GM19395 (cell line): ENCODE measurements around the gene STIL.
"Not testable (repeated sequence)": the region's sequence is repeated elsewhere in the genome, so short reads cannot be mapped to it uniquely, and the experiment has no call there.

Experiments used
- ATAC-seq: cut with Tn5 transposase; IDR thresholded peaks from one replicate; pipeline ENCODE4 v1.9.1; 2021; ENCODE audit warnings: mild to moderate bottlenecking, moderate library complexity; ENCODE audit not compliant: unreplicated experiment

Gene STIL

DNA sequence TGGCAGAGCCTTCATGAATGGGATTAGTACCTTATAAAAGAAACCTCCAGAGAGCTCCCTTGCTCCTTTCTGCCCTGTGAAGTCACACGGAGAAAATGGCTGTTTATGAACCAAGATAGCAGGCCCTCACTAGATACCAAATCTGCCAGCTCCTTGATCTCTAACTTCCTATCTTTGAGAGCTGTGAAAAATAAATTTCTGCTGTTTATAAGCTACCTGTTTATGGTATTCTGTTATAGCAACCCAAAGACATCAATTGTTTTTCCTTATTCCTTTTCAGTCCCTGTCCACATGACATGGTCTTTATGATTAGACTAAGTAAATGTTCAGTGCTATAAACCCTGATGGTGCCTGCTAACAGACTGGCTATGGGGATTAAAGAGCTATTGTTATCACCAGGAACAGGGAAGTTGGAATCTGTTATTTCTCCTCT is 9.7 kb upstream of the STIL start:
- no peak for ATAC-seq

DNA sequence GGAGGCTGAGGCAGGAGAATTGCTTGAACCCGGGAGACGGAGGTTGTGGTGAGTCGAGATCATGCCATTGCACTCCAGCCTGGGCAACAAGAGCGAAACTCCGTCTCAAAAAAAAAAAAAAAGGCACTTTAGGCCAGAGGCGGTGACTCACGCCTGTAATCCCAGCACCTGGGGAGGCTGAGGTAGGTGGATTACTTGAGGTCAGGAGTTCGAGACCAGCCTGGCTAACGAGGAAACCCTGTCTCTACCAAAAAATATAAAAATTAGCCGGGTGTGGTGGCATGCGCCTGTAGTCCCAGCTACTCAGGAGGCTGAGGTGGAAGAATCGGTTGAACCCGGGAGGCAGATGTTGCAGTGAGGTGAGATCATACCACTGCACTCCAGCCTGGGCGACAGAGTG is 6.0 kb upstream of the STIL start:
- ATAC-seq = not testable (repeated sequence)

DNA sequence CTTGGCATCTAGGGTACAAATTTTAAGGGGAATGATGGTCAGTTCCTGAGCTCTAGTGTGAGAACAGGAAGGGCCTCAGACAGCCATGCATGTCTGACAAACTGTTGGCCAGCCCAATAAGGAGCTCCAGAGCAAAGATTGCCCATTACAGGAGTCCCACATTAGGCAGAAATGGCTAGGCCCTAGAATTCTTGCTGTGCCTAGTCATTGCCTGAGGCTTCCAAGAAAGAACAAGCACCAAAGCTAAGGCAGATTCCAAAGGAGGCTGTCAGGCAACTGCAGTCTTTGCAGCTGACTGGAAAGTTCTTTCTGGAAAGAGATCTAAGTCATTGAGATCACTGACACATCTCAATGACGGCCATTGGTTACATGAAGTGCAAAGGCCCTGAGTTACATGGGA is 3.9 kb upstream of the STIL start:
- no peak for ATAC-seq

- ATAC-seq = no peak
Measured at GRCh38 chr1:47309427-47309826, 4.5 kb downstream of the STIL start.

- ATAC-seq = no peak
Measured at GRCh38 chr1:47302472-47302871, 11.5 kb downstream of the STIL start.

GRCh38 chr1:47298025-47298699 is 15.8 kb downstream of the STIL start:
- no peak for ATAC-seq

- no peak for ATAC-seq
Measured at GRCh38 chr1:47295579-47295978, 18.4 kb downstream of the STIL start.

- ATAC-seq = not testable (repeated sequence)
Measured at GRCh38 chr1:47294863-47295262, 19.1 kb downstream of the STIL start.

GRCh38 chr1:47288116-47288515 is 25.8 kb downstream of the STIL start:
- not testable (repeated sequence) for ATAC-seq

GRCh38 chr1:47280142-47280541 is 33.8 kb downstream of the STIL start:
- no peak for ATAC-seq

DNA sequence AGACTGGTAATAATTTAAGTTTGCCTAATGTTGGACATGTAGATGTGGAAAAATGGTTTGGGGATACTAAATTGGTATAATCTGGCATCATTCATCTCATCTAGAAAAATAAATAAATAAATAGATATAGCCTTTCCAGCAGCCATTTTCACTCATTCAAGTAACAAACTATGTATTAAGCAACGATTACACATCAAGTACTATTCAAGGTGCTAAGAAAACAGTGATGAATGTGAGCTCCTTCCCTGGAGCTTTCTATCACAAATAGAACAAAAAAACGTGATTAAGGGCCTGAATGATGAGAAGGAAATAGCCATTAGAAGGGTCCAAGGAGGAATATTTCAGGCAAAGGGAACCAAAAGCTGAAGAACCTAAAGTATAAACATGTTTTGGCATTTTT is 37.1 kb downstream of the STIL start:
- no peak for ATAC-seq

DNA sequence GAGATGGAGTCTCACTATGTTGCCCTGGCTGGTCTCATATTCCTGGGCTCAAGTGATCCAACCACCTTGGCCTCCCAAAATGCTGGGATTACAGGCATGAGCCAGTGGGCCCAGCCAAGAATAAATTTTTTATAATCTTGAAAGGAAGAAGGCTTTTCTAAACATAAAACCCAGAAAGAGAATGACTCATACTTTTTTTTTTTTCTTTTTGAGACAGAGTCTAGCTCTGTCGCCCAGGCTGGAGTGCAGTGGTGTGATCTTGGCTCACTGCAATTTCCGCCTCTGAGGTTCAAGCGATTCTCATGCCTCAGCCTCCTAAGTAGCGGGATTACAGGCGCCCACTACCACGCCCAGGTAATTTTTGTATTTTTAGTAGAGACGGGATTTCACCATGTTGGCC is 38.1 kb downstream of the STIL start:
- not testable (repeated sequence) for ATAC-seq

DNA sequence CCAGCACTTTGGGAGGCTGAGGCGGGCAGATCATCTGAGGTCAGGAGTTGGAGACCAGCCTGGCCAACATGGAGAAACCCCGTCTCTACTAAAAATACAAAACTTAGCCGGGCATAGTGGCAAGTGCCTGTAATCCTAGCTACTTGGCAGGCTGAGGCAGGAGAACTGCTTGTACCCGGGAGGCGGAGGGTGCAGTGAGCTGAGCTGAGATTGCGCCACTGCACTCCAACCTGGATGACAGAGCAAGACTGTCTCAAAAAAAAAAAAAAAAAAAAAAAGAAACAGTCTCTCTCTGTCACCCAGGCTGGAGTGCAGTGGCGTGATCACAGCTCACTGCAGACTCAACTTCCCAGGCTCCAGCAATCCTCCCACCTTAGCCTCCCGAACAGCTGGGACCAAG is 48.4 kb downstream of the STIL start:
- not testable (repeated sequence) for ATAC-seq

- ATAC-seq = no peak
Measured at GRCh38 chr1:47262787-47263413, 51.0 kb downstream of the STIL start.

- no peak for ATAC-seq
Measured at GRCh38 chr1:47257224-47257623, 56.7 kb downstream of the STIL start.

DNA sequence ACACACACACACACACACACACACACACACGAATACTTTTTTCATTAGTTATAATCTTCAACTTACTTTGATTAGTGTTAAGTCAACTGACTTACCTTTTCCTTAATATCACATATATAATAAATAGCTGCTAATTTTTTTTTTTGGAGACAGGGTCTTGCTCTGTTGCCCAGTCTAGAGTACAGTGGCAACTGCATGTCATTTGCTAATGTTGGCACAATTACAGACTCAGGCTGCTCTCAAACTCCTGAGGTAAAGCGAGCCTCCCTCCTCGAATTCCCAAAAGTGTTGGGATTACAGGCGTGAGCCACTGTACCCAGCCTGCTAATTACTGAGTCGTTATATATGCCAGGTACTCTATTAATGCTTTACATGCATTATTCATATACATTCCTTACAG is 61.2 kb downstream of the STIL start:
- ATAC-seq = no peak

GRCh38 chr1:47252369-47252768 is 61.6 kb downstream of the STIL start:
- ATAC-seq = no peak

- ATAC-seq = no peak
Measured at GRCh38 chr1:47249755-47250154, 64.2 kb downstream of the STIL start.

DNA sequence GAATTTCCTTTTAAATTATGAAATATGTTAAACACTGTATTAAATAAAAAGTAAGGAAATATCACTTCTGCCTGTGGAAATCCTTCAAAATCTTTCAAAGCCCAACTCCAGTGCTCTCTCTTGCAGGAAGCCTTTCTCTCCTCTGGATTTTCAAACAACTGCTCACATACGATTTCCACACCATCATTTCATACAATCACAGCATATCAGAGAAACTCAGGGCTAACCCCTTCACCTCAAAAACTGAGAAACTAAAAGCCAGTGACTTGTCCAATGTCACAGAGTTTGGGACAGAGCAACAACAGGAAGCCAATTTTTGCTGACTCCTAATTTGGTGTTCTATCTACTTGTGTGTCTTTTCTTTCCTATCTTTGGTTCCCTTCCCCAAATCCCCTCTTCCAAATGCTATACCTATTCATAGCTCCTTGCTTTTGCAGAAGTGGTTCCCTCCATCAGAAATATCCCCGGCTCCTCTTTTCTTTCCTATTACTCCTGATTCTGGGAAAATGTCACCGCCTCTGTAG is 69.5 kb downstream of the STIL start:
- ATAC-seq = no peak

- ATAC-seq = no peak
Measured at GRCh38 chr1:47243910-47244309, 70.0 kb downstream of the STIL start.

- no peak for ATAC-seq
Measured at GRCh38 chr1:47241114-47242113, 72.5 kb downstream of the STIL start.
